Gastroesophageal sphincter (tissue), 4 donors: ENCODE measurements around the gene PARD6A. TPM values are rescaled to one million over a fixed set of nuclear protein-coding genes. Genes with fewer than 3 reads are reported as not detected.

ENCODE experiments used
- ATAC-seq: fragments of 150-250 bp; one replicate; pipeline ENCODE4 v1.9.1; 2016; ENCODE audit warnings: mild to moderate bottlenecking, moderate library complexity
- H3K27ac ChIP-seq, 4 donors: fragments of 200-600 bp; sonication (generic) in 3 of 4; 1 replicate in 3 of 4; 2 replicates in 1 of 4; pipeline ENCODE4 v1.5.1; 2016 to 2019
- H3K27me3 ChIP-seq: fragments of 200-600 bp; sonication (generic); one replicate; pipeline ENCODE4 v1.5.1; 2019
- H3K36me3 ChIP-seq, 2 donors: fragments of 200-600 bp; sonication (generic); one replicate each; pipeline ENCODE4 v1.5.1; 2019; ENCODE audit warnings: control low read depth in 1 of 2
- H3K4me1 ChIP-seq, 3 donors: fragments of 200-600 bp; sonication (generic); 1 replicate in 2 of 3; 2 replicates in 1 of 3; pipeline ENCODE4 v1.5.1; 2016 to 2019; ENCODE audit warnings: control low read depth in 2 of 3
- H3K4me3 ChIP-seq, 2 donors: fragments of 200-600 bp; sonication (generic); one replicate each; pipeline ENCODE4 v1.5.1; 2019; ENCODE audit warnings: mild to moderate bottlenecking in 1 of 2, moderate library complexity in 1 of 2
- H3K9me3 ChIP-seq, 3 donors: fragments of 200-600 bp; sonication (generic); one replicate each; pipeline ENCODE4 v1.5.1; 2017 to 2019; ENCODE audit warnings: control low read depth in 2 of 3
- EP300 ChIP-seq: sonication (generic); formaldehyde crosslinking; IDR thresholded peaks from one replicate; pipeline ENCODE4 v1.6.1; 2017; ENCODE audit warnings: antibody characterized with exemption, mild to moderate bottlenecking
- POLR2A ChIP-seq, 2 donors: fragments of 450-650 bp; IDR thresholded peaks; one replicate each; pipeline ENCODE4 v1.6.1; 2017; ENCODE audit warnings: antibody characterized with exemption in 2 of 2, mild to moderate bottlenecking in 2 of 2, moderate library complexity in 1 of 2
- POLR2AphosphoS5 ChIP-seq: sonication (generic); formaldehyde crosslinking; IDR thresholded peaks from one replicate; pipeline ENCODE4 v1.6.1; 2017; ENCODE audit warnings: antibody characterized with exemption
- WGBS, 2 donors: methylation state at CpG; one replicate each; pipeline ENCODE4 v1.1.5; 2018; ENCODE audit warnings: low coverage in 1 of 2; 5-methylcytosine and 5-hydroxymethylcytosine counted together
- total RNA-seq, 4 donors: library from RNA; depleted of rRNA; stranded (reverse); fragments of >200 nt; gene quantifications; one replicate each; pipeline ENCODE4 v1.1.0, GENCODE V29; 2016
- TF ChIP-seq, protein P1 (sequence below), 4 experiments: fragments of 200-600 bp in 2 of 4; fragments of 450-650 bp in 2 of 4; sonication (generic) in 1 of 4; IDR thresholded peaks; one replicate each; pipeline ENCODE4 v1.5.1; 2017 to 2019; ENCODE audit warnings: antibody characterized with exemption in 4 of 4, mild to moderate bottlenecking in 2 of 4, moderate library complexity in 2 of 4

Gene PARD6A
- total RNA-seq, 4 donors from 2014 or later = 5.9 to 13.4 (median 6.5) TPM

DNA sequence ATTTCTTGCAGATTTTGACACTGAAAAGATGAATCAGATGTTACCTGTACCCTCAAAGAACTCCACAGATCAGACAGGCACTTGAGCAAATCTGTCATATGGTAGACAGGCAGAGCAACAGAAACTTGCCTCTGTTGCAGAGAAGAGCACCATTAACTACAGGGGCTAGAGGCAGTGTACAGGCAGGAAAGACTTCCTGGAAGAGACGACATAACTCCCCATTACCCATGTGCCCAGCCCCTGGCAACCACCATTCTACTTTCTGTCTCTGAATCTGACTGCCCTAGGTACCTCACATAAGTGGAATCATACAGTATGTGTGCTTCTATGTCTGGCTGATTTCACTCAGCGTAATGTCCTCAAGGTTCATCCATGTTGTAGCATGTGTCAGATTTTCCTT, 42.9 kb downstream of the PARD6A start:
- Histone ChIP-seq H3K4me3 (no peak overlapping the region), H3K36me3 (peaks cover 0 to 11% of the 10 kb centered on the region in 2 donors), H3K4me1 (no peaks in the 10 kb centered on the region), H3K9me3 (peaks cover 0 to 8% (median 0%) of the 10 kb centered on the region in 3 donors), H3K27me3 (no peaks in the 10 kb centered on the region), H3K27ac (no peak overlapping the region)
- 61 to 92% methylated on average over 1 to 2 of the region's 2 CpGs for WGBS, 2 donors
- ATAC-seq = no peak
- TF ChIP-seq EP300 = no peak

DNA sequence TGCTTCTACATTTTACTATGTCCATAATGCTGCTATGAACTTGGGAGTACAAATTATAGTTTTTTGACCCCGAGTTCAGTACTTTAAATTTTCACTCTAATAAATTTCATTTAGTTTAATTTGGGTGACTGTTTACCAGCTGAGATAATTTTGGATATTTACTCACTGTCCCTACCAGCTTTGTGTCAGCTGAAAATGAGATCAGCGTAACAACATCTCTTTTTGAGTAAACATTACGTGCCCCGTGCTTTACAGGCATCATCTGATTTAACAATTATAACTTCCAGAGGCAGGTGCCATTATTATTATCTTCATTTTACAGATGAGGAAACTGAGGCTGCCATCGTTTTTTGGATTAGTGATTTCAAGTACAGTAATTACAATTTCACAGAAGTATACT, 43.4 kb downstream of the PARD6A start:
- WGBS, 2 donors = 92 to 93% methylated on average over 5 of the region's 5 CpGs
- no peak for ATAC-seq
- peaks cover 0 to 8% of the 10 kb centered on the region in 2 donors for H3K36me3 ChIP-seq

DNA sequence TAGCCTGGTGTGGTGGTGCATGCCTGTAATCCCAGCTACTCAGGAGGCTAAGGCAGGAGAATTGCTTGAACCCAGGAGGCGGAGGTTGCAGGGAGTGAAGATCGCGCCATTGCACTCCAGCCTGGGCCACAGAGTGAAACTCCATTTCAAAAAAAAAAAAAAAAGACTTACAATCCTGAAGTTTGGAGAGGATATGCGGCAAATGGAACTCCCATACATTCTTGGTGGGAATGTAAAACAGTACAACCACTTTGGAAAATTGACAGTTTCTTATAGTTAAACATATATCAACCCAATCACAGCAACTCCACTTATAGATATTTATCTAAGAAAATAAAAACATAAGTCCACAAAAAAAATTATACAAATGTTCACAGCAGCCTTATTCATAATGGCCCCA, 46.5 kb downstream of the PARD6A start:
- no peaks in the 10 kb centered on the region for H3K27me3 ChIP-seq
- no peaks in the 10 kb centered on the region for H3K4me1 ChIP-seq
- no peak overlapping the region for H3K27ac ChIP-seq
- H3K4me3 ChIP-seq = no peak overlapping the region
- no peaks in the 10 kb centered on the region for H3K9me3 ChIP-seq
- no peaks in the 10 kb centered on the region for H3K36me3 ChIP-seq
- TF ChIP-seq, protein P1, sequence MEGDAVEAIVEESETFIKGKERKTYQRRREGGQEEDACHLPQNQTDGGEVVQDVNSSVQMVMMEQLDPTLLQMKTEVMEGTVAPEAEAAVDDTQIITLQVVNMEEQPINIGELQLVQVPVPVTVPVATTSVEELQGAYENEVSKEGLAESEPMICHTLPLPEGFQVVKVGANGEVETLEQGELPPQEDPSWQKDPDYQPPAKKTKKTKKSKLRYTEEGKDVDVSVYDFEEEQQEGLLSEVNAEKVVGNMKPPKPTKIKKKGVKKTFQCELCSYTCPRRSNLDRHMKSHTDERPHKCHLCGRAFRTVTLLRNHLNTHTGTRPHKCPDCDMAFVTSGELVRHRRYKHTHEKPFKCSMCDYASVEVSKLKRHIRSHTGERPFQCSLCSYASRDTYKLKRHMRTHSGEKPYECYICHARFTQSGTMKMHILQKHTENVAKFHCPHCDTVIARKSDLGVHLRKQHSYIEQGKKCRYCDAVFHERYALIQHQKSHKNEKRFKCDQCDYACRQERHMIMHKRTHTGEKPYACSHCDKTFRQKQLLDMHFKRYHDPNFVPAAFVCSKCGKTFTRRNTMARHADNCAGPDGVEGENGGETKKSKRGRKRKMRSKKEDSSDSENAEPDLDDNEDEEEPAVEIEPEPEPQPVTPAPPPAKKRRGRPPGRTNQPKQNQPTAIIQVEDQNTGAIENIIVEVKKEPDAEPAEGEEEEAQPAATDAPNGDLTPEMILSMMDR (IDR thresholded peaks at IDR 0.05) = no peak
- TF ChIP-seq POLR2AphosphoS5 (no peak), EP300 (no peak), POLR2A (IDR thresholded peaks at IDR 0.05) (no peak)
- 100% methylated on average over 2 to 4 of the region's 4 CpGs for WGBS, 2 donors
- ATAC-seq = no peak

More for the DNA sequence above, 43.4 kb downstream of the PARD6A start:
- no peak overlapping the region for H3K27ac ChIP-seq
- TF ChIP-seq, protein P1 (IDR thresholded peaks at IDR 0.05) = no peak
- TF ChIP-seq POLR2AphosphoS5 = no peak
- no peaks in the 10 kb centered on the region for H3K4me1 ChIP-seq
- no peak overlapping the region for H3K4me3 ChIP-seq
- H3K9me3 ChIP-seq = peaks cover 0 to 6% (median 0%) of the 10 kb centered on the region in 3 donors
- H3K27me3 ChIP-seq = no peaks in the 10 kb centered on the region

DNA sequence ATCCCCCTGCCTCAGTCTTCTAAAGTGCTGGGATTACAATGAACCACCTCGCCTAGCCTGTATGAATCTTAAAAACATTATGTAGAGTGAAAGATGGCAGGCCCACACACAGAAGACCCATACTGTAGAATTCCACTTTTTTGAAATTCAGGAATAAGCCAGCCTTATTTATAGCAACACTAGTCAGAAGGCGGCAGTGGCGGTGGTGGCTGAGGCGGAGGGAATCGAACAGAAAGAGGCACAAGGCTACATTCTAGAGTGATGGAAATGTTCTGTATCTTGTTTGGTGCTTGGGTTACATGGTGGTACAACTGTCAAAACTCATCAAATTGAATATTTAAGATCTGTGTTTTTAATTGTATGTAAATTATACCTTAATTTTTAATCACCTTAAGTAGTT, 47.0 kb downstream of the PARD6A start:
- TF ChIP-seq POLR2AphosphoS5 (no peak), EP300 (no peak), POLR2A (IDR thresholded peaks at IDR 0.05) (no peak)
- TF ChIP-seq, protein P1 (IDR thresholded peaks at IDR 0.05) = no peak
- 96 to 100% methylated on average over 4 to 5 of the region's 5 CpGs for WGBS, 2 donors
- H3K4me1 ChIP-seq = no peaks in the 10 kb centered on the region
- H3K4me3 ChIP-seq = no peak overlapping the region
- no peak for ATAC-seq
- H3K36me3 ChIP-seq = no peaks in the 10 kb centered on the region
- no peak overlapping the region for H3K27ac ChIP-seq
- no peaks in the 10 kb centered on the region for H3K27me3 ChIP-seq
- H3K9me3 ChIP-seq = no peaks in the 10 kb centered on the region

GRCh38 chr16:67708368-67708771, 47.6 kb downstream of the PARD6A start:
- Histone ChIP-seq H3K36me3 (no peaks in the 10 kb centered on the region), H3K9me3 (no peaks in the 10 kb centered on the region), H3K4me1 (no peaks in the 10 kb centered on the region), H3K4me3 (no peak overlapping the region), H3K27ac (no peak overlapping the region), H3K27me3 (no peaks in the 10 kb centered on the region)
- ATAC-seq = no peak
- 46 to 66% methylated on average over 2 of the region's 2 CpGs for WGBS, 2 donors
- TF ChIP-seq POLR2AphosphoS5 (no peak), POLR2A (IDR thresholded peaks at IDR 0.05) (no peak), EP300 (no peak)
- TF ChIP-seq, protein P1 (IDR thresholded peaks at IDR 0.05) = no peak
